Small intestine (tissue), 7 donors: ENCODE data around the gene CRTC2. TPM values are rescaled to one million over a fixed set of nuclear protein-coding genes. Genes with fewer than 3 reads are reported as not detected.
A peak's percentile ranks its signal among the peaks of the same experiment; 100 is the strongest.

Experiments
- DNase-seq, 2 donors: peaks; one replicate each; pipeline versions ENCODE4 v3.0.0 to v3.0.0-alpha.2; 2013
- FAIRE-seq: peaks from 2 replicates; lab custom pipeline; 2012; peaks lifted over from hg19 to GRCh38; lab: Jason Lieb, UNC
- H3K27ac ChIP-seq, 3 donors: one replicate each; pipeline ENCODE4 v1.5.1; 2013; ENCODE audit warnings: low read length in 2 of 3, mild to moderate bottlenecking in 2 of 3, control low read depth in 1 of 3, inconsistent platforms in 1 of 3, low read depth in 1 of 3, moderate library complexity in 1 of 3
- H3K27me3 ChIP-seq, 3 donors: one replicate each; pipeline ENCODE4 v1.6.1; 2013; ENCODE audit warnings: low read length in 3 of 3, inconsistent platforms in 1 of 3; ENCODE audit not compliant: control insufficient read depth in 3 of 3, insufficient read depth in 3 of 3
- H3K36me3 ChIP-seq, 3 donors: one replicate each; pipeline ENCODE4 v1.6.1; 2013; ENCODE audit warnings: low read length in 3 of 3, inconsistent platforms in 1 of 3, low read depth in 1 of 3, mild to moderate bottlenecking in 1 of 3, moderate library complexity in 1 of 3; ENCODE audit not compliant: control insufficient read depth in 3 of 3, insufficient read depth in 2 of 3
- H3K4me1 ChIP-seq, 3 donors: one replicate each; pipeline ENCODE4 v1.6.1; 2013; ENCODE audit warnings: low read length in 2 of 3, inconsistent platforms in 1 of 3, low read depth in 1 of 3, mild to moderate bottlenecking in 1 of 3, moderate library complexity in 1 of 3; ENCODE audit not compliant: control insufficient read depth in 3 of 3, insufficient read depth in 2 of 3
- H3K4me3 ChIP-seq, 3 donors: one replicate each; pipeline ENCODE4 v1.5.1; 2013; ENCODE audit warnings: low read length in 3 of 3, control low read depth in 1 of 3, inconsistent platforms in 1 of 3, low read depth in 1 of 3, mild to moderate bottlenecking in 1 of 3, moderate library complexity in 1 of 3
- H3K9me3 ChIP-seq, 2 donors: one replicate each; pipeline ENCODE4 v1.6.1; 2013; ENCODE audit warnings: low read depth in 1 of 2, low read length in 1 of 2; ENCODE audit not compliant: control insufficient read depth in 2 of 2, insufficient read depth in 1 of 2
- WGBS, 3 donors: extraction: QIAGEN DNeasy Blood & Tissue Kit; methylation state at CpG; one replicate each; pipeline ENCODE4 v1.1.7; 2013; 5-methylcytosine and 5-hydroxymethylcytosine counted together
- polyA plus RNA-seq, 4 donors: library from polyadenylated mRNA; stranded (reverse) in 3 of 4; unstranded in 1 of 4; fragments of 200-250 nt in 3 of 4; fragments of 120-200 nt in 1 of 4; gene quantifications; one replicate each; pipeline versions ENCODE4 v1.2.1 to v1.2.3, GENCODE V29; 2013
- donor health status: healthy with polysubstance abuse.
- donor health status: control.
- donor health status: control.
- donor health status: Bipolar disorder and iron deficiency.
- donor health status: healthy.

Gene CRTC2
- polyA plus RNA-seq, 4 donors = 21.7 to 49.4 (median 33.3) TPM

DNA sequence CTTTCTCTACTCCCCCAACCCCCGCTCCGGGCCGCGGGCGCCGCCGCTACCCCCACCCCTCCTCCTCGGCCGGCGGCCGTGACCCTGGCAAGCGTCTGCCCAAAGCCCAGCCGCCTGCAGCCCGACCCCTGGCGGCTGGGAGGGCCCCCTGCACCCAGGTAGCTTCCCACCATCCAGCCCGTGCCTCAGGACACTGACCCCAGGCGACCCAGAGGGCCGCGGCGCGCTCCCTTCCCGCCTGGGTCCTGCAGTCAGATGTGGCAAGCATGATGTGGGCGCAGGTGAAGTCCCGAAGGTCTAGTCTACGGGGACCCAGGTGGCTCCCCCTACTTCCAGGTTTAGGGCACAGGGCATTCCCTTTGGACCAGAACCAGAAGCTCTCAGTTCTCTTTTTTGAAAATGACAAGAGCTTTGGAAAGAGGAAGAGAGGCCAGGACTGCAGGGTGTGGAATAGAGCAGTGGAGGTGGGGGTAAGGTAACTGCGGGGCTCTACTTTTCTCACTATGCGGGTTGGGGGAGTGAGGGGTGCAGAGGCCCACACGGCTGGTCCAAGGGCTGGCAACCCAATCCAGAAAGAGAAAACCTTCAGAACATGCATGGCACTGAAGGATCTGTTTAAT, 11.7 kb downstream of the CRTC2 start, which contains the start of gene DENND4B:
Gene DENND4B, minus strand, starts transcription at position 97 of the 620 bp plus-strand sequence. CDS start 2,344 bp downstream, outside the sequence.
- no peak for FAIRE-seq
- WGBS, 3 donors = 9 to 16% (median 11%) methylated on average over 17 to 28 of the region's 28 CpGs
- Histone ChIP-seq H3K9me3 (no peaks in the 10 kb centered on the region), H3K4me3 (peak within 1 kb of the TSS; percentile 87 to 95 (median 90)), H3K36me3 (peaks cover 9 to 69% (median 14%) of the 10 kb centered on the region in 3 donors), H3K4me1 (peaks cover 0 to 7% (median 0%) of the 10 kb centered on the region in 3 donors), H3K27ac (peak within 1 kb of the TSS; percentile 88 to 97 (median 91)), H3K27me3 (no peaks in the 10 kb centered on the region)
- peak; percentile 81 to 91 for DNase-seq

DNA sequence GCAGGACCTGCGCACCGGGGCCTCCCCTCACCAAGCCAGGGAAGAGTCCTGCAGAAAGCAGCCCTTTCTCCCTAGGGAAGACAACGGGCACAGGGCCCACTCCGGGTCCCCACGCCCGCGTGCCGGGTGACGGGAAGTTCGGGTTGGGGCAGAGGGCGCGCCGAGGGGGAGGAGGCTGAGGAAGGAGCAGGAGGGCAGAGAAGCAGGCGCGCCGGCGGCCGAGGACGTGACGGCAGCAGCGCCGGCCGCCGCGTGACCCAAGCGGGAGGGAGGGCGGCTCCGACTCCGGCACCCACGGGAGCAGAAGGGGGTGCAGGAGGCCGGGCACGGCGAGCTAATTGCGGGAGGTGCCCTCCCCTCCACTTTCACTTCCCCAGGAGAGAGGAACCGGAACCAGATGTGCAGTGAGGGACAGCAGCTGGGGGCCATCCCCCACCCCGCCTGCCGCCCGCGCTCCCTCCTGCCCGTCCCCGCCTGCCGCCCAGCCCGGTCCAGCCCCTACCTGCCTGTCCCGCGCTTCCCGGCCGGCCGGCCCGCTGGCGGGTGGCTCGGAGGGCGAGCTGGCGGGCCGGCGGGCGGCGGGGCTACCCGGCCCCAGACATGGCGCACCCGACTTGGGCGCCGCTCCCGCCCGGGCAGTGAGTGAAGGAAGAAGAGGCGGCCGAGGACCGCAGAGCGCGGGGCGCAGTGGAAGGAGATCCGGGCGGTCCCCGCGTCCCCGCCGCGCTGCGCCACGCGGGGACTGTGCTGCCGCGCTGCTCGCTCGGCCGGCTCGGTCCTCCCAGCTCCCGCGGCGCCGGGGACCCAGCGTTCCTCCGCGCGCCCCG, 12.4 kb downstream of the CRTC2 start:
- WGBS, 3 donors = 0 to 1% (median 0%) methylated on average over 32 to 95 of the region's 95 CpGs
- no peaks in the 10 kb centered on the region for H3K9me3 ChIP-seq
- peaks cover 0 to 7% (median 0%) of the 10 kb centered on the region in 3 donors for H3K4me1 ChIP-seq
- FAIRE-seq = no peak
- H3K27me3 ChIP-seq = no peaks in the 10 kb centered on the region
- peaks cover 8 to 67% (median 10%) of the 10 kb centered on the region in 3 donors for H3K36me3 ChIP-seq
- peak; percentile 84 to 92 for DNase-seq
- peak overlapping the region; percentile 88 to 97 (median 91) for H3K27ac ChIP-seq
- peak overlapping the region; percentile 87 to 95 (median 90) for H3K4me3 ChIP-seq

DNA sequence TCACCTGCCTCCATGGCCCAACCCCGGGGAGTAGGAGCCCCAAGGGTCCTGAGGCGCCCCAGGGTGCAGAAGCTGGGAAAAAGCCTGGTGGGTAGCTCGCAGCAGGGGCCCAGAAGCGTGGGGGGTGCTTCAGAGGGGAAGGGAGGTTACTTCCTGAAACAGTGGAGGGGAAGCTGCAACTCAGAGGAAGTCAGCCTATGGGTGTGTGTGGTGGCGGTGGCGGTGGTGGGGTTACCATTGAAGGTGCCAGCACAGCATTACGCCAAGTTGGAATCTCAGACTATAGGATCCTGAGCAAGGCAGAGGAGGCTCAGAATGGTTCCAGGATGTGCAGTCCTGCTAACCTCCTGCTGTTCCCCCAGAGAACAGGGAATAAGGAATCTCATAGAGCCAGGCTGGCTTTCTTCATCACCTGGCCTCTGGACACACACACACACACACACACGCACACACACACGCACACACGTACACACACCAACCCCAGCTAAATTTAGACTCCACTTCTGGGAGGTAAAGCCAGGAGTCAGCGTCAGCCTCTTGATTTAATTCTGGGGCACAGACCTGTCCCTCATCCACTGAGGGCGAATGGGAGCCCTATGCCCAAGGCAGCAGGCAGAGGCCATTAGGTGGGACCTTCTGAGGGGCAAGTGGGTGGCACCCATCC, 13.1 kb downstream of the CRTC2 start:
- no peak for FAIRE-seq
- Histone ChIP-seq H3K36me3 (peaks cover 4 to 74% (median 16%) of the 10 kb centered on the region in 3 donors), H3K27me3 (no peaks in the 10 kb centered on the region), H3K9me3 (no peaks in the 10 kb centered on the region), H3K4me3 (peak overlapping the region; percentile 87 to 95 (median 90)), H3K27ac (peak overlapping the region; percentile 88 to 97 (median 91)), H3K4me1 (peaks cover 0 to 7% (median 0%) of the 10 kb centered on the region in 3 donors)
- WGBS, 3 donors = 19 to 27% (median 20%) methylated on average over 10 to 12 of the region's 12 CpGs
- peak in 1 of 2 donors; percentile 46 for DNase-seq

DNA sequence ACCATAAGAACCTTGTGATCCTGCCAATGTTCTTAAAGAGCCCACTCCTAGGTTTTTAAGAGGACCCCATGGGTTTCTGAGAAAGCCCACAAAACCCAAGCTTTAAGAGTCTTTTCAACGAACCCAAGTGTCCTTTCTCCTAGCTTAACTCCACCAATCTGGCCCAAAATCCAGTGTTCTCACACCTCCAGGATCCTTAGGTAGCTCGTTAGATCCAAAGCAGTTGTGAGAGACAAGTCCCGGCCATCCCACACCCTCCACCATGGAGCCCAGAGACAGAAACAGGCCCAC, 13.6 kb downstream of the CRTC2 start:
- peak overlapping the region; percentile 87 to 95 (median 90) for H3K4me3 ChIP-seq

DNA sequence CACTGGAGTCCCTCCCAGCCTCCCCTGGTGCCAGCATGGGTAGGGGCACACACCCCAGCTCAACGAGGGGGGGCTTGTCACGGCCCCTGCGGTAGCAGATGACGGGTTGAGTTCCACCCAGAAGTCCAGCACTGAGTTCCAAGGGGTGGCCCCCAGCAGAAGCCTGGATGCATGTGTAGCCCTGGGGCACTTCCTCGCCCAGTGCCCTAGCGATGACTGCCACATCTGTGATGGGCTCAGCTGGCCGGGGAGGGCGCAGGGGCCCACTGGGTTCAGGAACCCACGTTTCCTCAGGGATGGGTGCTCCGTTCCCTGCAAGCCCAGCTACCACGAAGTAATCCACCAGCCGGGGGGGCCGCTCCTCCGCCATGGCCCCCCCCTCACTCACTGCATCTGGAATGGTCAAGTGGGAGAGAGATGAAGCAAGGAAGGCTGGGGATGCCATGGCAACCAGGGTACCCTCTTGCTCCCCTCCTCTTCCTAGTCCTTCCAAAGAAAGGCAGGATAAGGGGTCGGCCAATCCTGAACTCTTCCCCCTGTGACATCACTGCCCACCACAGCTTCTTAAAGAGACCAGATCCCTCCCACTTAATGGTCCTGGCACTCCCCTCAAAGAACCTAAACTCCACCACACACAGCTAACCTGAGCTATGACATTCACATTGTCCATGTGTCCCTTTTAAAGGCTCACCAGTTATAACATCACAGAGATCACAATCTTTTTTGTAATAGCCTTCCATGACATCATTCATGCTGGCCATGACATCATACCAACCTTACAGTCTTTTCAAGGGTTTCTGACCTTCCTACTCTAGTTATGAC, 14.2 kb downstream of the CRTC2 start:
- Histone ChIP-seq H3K27me3 (no peaks in the 10 kb centered on the region), H3K36me3 (peaks cover 8 to 77% (median 19%) of the 10 kb centered on the region in 3 donors), H3K9me3 (no peaks in the 10 kb centered on the region), H3K27ac (peak overlapping the region in 1 of 3 donors; percentile 97), H3K4me1 (peaks cover 0 to 7% (median 0%) of the 10 kb centered on the region in 3 donors), H3K4me3 (no peak overlapping the region)
- FAIRE-seq (no peak), DNase-seq (no peak)
- WGBS, 3 donors = 86 to 87% (median 87%) methylated on average over 15 of the region's 15 CpGs

More for the DNA sequence above, 13.6 kb downstream of the CRTC2 start:
- DNase-seq (no peak), FAIRE-seq (no peak)
- Histone ChIP-seq H3K36me3 (peaks cover 4 to 76% (median 20%) of the 10 kb centered on the region in 3 donors), H3K27ac (peak overlapping the region in 2 of 3 donors; percentile 88 to 97), H3K9me3 (no peaks in the 10 kb centered on the region), H3K4me1 (peaks cover 0 to 7% (median 0%) of the 10 kb centered on the region in 3 donors), H3K27me3 (no peaks in the 10 kb centered on the region)
- WGBS, 3 donors = 48 to 63% (median 57%) methylated on average over 3 of the region's 3 CpGs

DNA sequence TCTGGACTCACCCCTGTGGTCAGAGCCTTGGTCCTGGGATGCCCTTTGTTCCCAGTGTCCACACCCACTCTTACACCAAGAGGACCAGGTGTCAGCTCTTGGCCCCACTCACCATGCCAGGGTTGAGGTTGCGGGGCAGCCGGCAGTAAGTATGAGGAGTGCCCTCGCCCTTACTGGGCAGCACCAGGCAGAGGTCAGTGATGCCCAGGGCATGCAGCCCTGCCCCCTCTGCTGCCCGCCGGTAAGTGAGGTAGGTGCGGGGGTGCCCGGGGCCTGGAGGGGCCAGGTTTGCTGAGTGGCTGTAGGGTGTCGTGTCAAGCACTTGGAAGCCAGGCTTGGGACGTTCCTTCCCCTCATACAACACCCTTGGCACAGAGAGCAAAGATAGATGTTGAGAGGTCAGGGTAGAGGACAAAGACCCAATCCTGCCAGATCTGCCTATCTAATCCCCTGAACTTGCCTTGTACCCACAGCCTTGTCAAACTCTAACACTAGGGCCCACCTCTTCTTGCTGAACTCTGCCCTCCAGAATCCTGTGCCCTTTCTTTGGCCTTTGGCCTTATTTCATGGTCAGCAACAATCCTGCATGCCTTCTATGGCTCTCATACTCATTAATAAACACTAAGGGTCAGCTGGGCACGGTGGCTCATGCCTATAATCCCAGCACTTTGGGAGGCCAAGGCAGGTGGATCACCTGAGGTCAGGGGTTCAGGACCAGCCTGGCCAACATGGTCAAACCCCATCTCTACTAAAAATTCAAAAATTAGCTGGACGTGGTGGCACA, 15.5 kb downstream of the CRTC2 start:
- FAIRE-seq = no peak
- Histone ChIP-seq H3K9me3 (no peaks in the 10 kb centered on the region), H3K27me3 (no peaks in the 10 kb centered on the region), H3K4me3 (no peak overlapping the region), H3K27ac (no peak overlapping the region), H3K36me3 (peaks cover 4 to 72% (median 15%) of the 10 kb centered on the region in 3 donors), H3K4me1 (peaks cover 0 to 7% (median 0%) of the 10 kb centered on the region in 3 donors)
- 89 to 92% (median 91%) methylated on average over 11 of the region's 11 CpGs for WGBS, 3 donors
- DNase-seq = no peak
